Nephron progenitor cell (in vitro differentiated cells): ENCODE results near the gene KIRREL3.
A peak's percentile ranks its signal among the peaks of the same experiment; 100 is the strongest.

Source experiments
- DNase-seq: peaks from one replicate; pipeline ENCODE4 v3.0.0; 2021
- H3K27ac Mint-ChIP-seq: 2 replicates; pipeline ENCODE4 v1.8.0; 2021; ENCODE audit warnings: mild to moderate bottlenecking, moderate library complexity, mixed read lengths
- H3K27me3 Mint-ChIP-seq: 2 replicates; pipeline ENCODE4 v1.8.0; 2021; ENCODE audit warnings: mild to moderate bottlenecking, low read depth, mixed read lengths; ENCODE audit not compliant: poor library complexity
- H3K36me3 Mint-ChIP-seq: 2 replicates; pipeline ENCODE4 v1.8.0; 2021; ENCODE audit warnings: low read depth, mixed read lengths
- H3K4me1 Mint-ChIP-seq: 2 replicates; pipeline ENCODE4 v1.8.0; 2021; ENCODE audit warnings: mixed read lengths
- H3K4me3 Mint-ChIP-seq: 2 replicates; pipeline ENCODE4 v1.8.0; 2021; ENCODE audit warnings: mild to moderate bottlenecking, moderate library complexity, mixed read lengths
- H3K9me3 Mint-ChIP-seq: 2 replicates; pipeline ENCODE4 v1.8.0; 2021; ENCODE audit warnings: mild to moderate bottlenecking, moderate library complexity, mixed read lengths
- CTCF ChIP-seq: fragments of 200-600 bp; sonication (generic); IDR thresholded peaks from 2 replicates; pipeline ENCODE4 v1.5.0; 2021; ENCODE audit warnings: antibody characterized with exemption

KIRREL3 gene

GRCh38 chr11:126809514-126810289 lies 190.9 kb downstream of the KIRREL3 start:
- H3K27ac Mint-ChIP-seq, result no peak overlapping the region
- DNase-seq, result no peak
- peaks cover 6% of the 10 kb centered on the region for H3K27me3 Mint-ChIP-seq
- H3K4me3 Mint-ChIP-seq, result no peak overlapping the region
- no peaks in the 10 kb centered on the region for H3K9me3 Mint-ChIP-seq
- no peak for TF ChIP-seq CTCF
- H3K4me1 Mint-ChIP-seq, result peaks cover 37% of the 10 kb centered on the region
- H3K36me3 Mint-ChIP-seq, result no peaks in the 10 kb centered on the region

- Mint-ChIP-seq H3K36me3 (no peaks in the 10 kb centered on the region), H3K27me3 (peaks cover 12% of the 10 kb centered on the region), H3K4me1 (peaks cover 37% of the 10 kb centered on the region)
Measured at GRCh38 chr11:126808836-126809235, 191.7 kb downstream of the KIRREL3 start.

GRCh38 chr11:126808296-126808695 lies 192.3 kb downstream of the KIRREL3 start:
- no peak for DNase-seq
- Mint-ChIP-seq H3K27me3 (peaks cover 12% of the 10 kb centered on the region), H3K4me3 (no peak overlapping the region), H3K4me1 (peaks cover 37% of the 10 kb centered on the region), H3K27ac (no peak overlapping the region), H3K9me3 (no peaks in the 10 kb centered on the region), H3K36me3 (no peaks in the 10 kb centered on the region)
- TF ChIP-seq CTCF, result no peak

More at GRCh38 chr11:126808836-126809235, 191.7 kb downstream of the KIRREL3 start:
- TF ChIP-seq CTCF, result no peak
- DNase-seq, result no peak
- peak overlapping the region; percentile 20 for H3K27ac Mint-ChIP-seq
- no peak overlapping the region for H3K4me3 Mint-ChIP-seq
- no peaks in the 10 kb centered on the region for H3K9me3 Mint-ChIP-seq

- no peak for TF ChIP-seq CTCF
- no peak overlapping the region for H3K27ac Mint-ChIP-seq
Measured at GRCh38 chr11:126805870-126806269, 194.7 kb downstream of the KIRREL3 start.

GRCh38 chr11:126804363-126804762 lies 196.2 kb downstream of the KIRREL3 start:
- no peak for DNase-seq
- peaks cover 13% of the 10 kb centered on the region for H3K27me3 Mint-ChIP-seq
- H3K4me3 Mint-ChIP-seq, result no peak overlapping the region
- H3K27ac Mint-ChIP-seq, result no peak overlapping the region
- peaks cover 36% of the 10 kb centered on the region for H3K4me1 Mint-ChIP-seq
- no peaks in the 10 kb centered on the region for H3K36me3 Mint-ChIP-seq
- no peak for TF ChIP-seq CTCF
- no peaks in the 10 kb centered on the region for H3K9me3 Mint-ChIP-seq

More at GRCh38 chr11:126805870-126806269, 194.7 kb downstream of the KIRREL3 start:
- no peaks in the 10 kb centered on the region for H3K9me3 Mint-ChIP-seq
- DNase-seq, result no peak
- no peaks in the 10 kb centered on the region for H3K36me3 Mint-ChIP-seq
- H3K4me3 Mint-ChIP-seq, result no peak overlapping the region
- H3K4me1 Mint-ChIP-seq, result peaks cover 37% of the 10 kb centered on the region
- H3K27me3 Mint-ChIP-seq, result peaks cover 10% of the 10 kb centered on the region

GRCh38 chr11:126800009-126800408 lies 200.6 kb downstream of the KIRREL3 start:
- Mint-ChIP-seq H3K4me1 (peaks cover 10% of the 10 kb centered on the region), H3K27me3 (peaks cover 17% of the 10 kb centered on the region), H3K4me3 (no peak overlapping the region), H3K27ac (no peak overlapping the region), H3K9me3 (no peaks in the 10 kb centered on the region), H3K36me3 (no peaks in the 10 kb centered on the region)
- no peak for DNase-seq
- TF ChIP-seq CTCF, result no peak
